K562 (cell line): ENCODE measurements around the gene POP5. TPM values are rescaled to one million over a fixed set of nuclear protein-coding genes. Genes with fewer than 3 reads are reported as not detected.

Source experiments
- ATAC-seq: fragments of 200-7000 bp; cut with Tn5 transposase; 3 replicates; pipeline ENCODE4 v1.9.1; 2020; ENCODE audit warnings: moderate library complexity
- BruUV-seq: library from RNA; stranded (reverse); fragments of 400-500 nt; replicated peaks from 2 replicates; lab custom pipeline; 2021; lab: Mats Ljungman, UMichigan
- CTCF ChIA-PET: fragments of 300-600 bp; formaldehyde crosslinking; extraction: SDS; loops from one replicate; lab custom pipeline; 2021; ENCODE audit warnings: low intra/inter-chr PET ratio; lab: Yijun Ruan, JAX
- POLR2A ChIA-PET: fragments of 300-600, 350-650 bp; sonication (Branson Sonifier 250); formaldehyde crosslinking; extraction: SDS; loops from one replicate; lab custom pipeline; 2021; ENCODE audit warnings: antibody characterized with exemption, inconsistent platforms; lab: Yijun Ruan, JAX
- DNase-seq, 4 experiments: peaks; one replicate each; pipeline versions ENCODE4 v3.0.0 to v3.0.0-alpha.2; 2011 to 2018; ENCODE audit warnings: low spot score in 3 of 4, mixed read lengths in 3 of 4; ENCODE audit errors: extremely low read depth in 1 of 4
- FAIRE-seq: peaks from 2 replicates; lab custom pipeline; 2011; peaks lifted over from hg19 to GRCh38; lab: Jason Lieb, UNC
- H2AFZ ChIP-seq: 2 replicates; pipeline ENCODE4 v1.6.0; 2011; ENCODE audit warnings: low read depth, low read length, control low read depth, inconsistent platforms
- H3K27ac ChIP-seq: fragments of 200-600 bp; 3 replicates; pipeline ENCODE4 v1.8.0; 2011; ENCODE audit warnings: low read depth, mild to moderate bottlenecking, control low read depth, inconsistent platforms, low read length, moderate library complexity, mixed read lengths; ENCODE audit errors: extremely low read depth
- H3K27me3 ChIP-seq, 2 experiments: fragments of 300-600 bp in 1 of 2; 2 replicates in 1 of 2; 3 replicates in 1 of 2; pipeline versions ENCODE4 v1.6.0 to v1.8.0; 2011; ENCODE audit warnings: inconsistent platforms in 2 of 2, low read length in 2 of 2, mild to moderate bottlenecking in 1 of 2, mixed read lengths in 1 of 2, moderate library complexity in 1 of 2; ENCODE audit not compliant: control insufficient read depth in 2 of 2, insufficient read depth in 2 of 2
- H3K36me3 ChIP-seq: fragments of 300-600 bp; 3 replicates; pipeline ENCODE4 v1.8.0; 2011; ENCODE audit warnings: mild to moderate bottlenecking, low read length, inconsistent platforms; ENCODE audit not compliant: control insufficient read depth, insufficient read depth
- H3K4me1 ChIP-seq, 2 experiments: fragments of 200-600 bp in 1 of 2; replicated peaks in 1 of 2; 2 replicates in 1 of 2; 3 replicates in 1 of 2; pipeline versions ENCODE4 v1.5.1 to v1.8.0; 2011; ENCODE audit warnings: inconsistent platforms in 2 of 2, low read length in 2 of 2, mild to moderate bottlenecking in 1 of 2, mixed read lengths in 1 of 2, moderate library complexity in 1 of 2; ENCODE audit not compliant: control insufficient read depth in 2 of 2, insufficient read depth in 2 of 2
- H3K4me2 ChIP-seq: 2 replicates; pipeline ENCODE4 v1.6.1; 2011; ENCODE audit warnings: low read length, control low read depth, inconsistent platforms, mixed read lengths; ENCODE audit not compliant: insufficient read depth
- H3K4me3 ChIP-seq: fragments of 200-600 bp; sonication (generic), shearing (Covaris generic); 2 replicates; pipeline ENCODE4 v1.5.1; 2016; ENCODE audit warnings: control low read depth, inconsistent platforms
- H3K79me2 ChIP-seq: fragments of 200-600 bp; 3 replicates; pipeline ENCODE4 v1.8.0; 2011; ENCODE audit warnings: low read length, inconsistent platforms; ENCODE audit not compliant: control insufficient read depth, insufficient read depth
- H3K9ac ChIP-seq, 2 experiments: 2 replicates each; pipeline versions ENCODE4 v1.6.0 to v1.6.1; 2011; ENCODE audit warnings: low read depth in 2 of 2, low read length in 2 of 2, control low read depth in 1 of 2, inconsistent platforms in 1 of 2, mild to moderate bottlenecking in 1 of 2, mixed read lengths in 1 of 2; ENCODE audit not compliant: insufficient read depth in 1 of 2
- H3K9me1 ChIP-seq: one replicate; pipeline ENCODE4 v1.6.0; 2011; ENCODE audit warnings: inconsistent platforms, mild to moderate bottlenecking, low read length, moderate library complexity; ENCODE audit not compliant: control insufficient read depth, insufficient read depth
- H3K9me3 ChIP-seq: replicated peaks from 2 replicates; pipeline ENCODE4 v1.5.1; 2011; ENCODE audit warnings: low read depth, low read length, inconsistent platforms; ENCODE audit not compliant: control insufficient read depth, insufficient read depth
- H4K20me1 ChIP-seq: replicated peaks from 2 replicates; pipeline ENCODE4 v1.6.1; 2011; ENCODE audit warnings: low read length, inconsistent platforms, mixed read lengths; ENCODE audit not compliant: control insufficient read depth, insufficient read depth
- ARID4B ChIP-seq: sonication (generic); formaldehyde crosslinking; IDR thresholded peaks from 2 replicates; pipeline ENCODE4 v1.8.0; 2022; ENCODE audit warnings: mild to moderate bottlenecking, missing genetic modification reagents
- CBX3 ChIP-seq, 2 experiments: IDR thresholded peaks; 1 replicate in 1 of 2; 2 replicates in 1 of 2; pipeline ENCODE4 v1.6.1; 2012; ENCODE audit warnings: inconsistent platforms in 2 of 2, low read length in 2 of 2, borderline replicate concordance in 1 of 2, control low read depth in 1 of 2
- CREB3 ChIP-seq: fragments of 450-650 bp; conservative IDR thresholded peaks from 2 replicates; pipeline ENCODE4 v1.6.1; 2016; ENCODE audit warnings: missing genetic modification characterization, low read depth, mild to moderate bottlenecking, missing compliant biosample characterization, moderate library complexity
- ELF4 ChIP-seq: fragments of 450-650 bp; formaldehyde crosslinking; IDR thresholded peaks from 2 replicates; pipeline ENCODE4 v1.4.0; 2022; ENCODE audit warnings: missing genetic modification characterization
- ETS2 ChIP-seq: IDR thresholded peaks from 2 replicates; pipeline ENCODE4 v1.6.1; 2016; ENCODE audit warnings: borderline replicate concordance, missing genetic modification characterization, mild to moderate bottlenecking, moderate library complexity, missing compliant biosample characterization; ENCODE audit not compliant: poor library complexity, severe bottlenecking
- FOXA3 ChIP-seq, 2 experiments: fragments of 450-650 bp in 1 of 2; sonication (generic) in 1 of 2; formaldehyde crosslinking; IDR thresholded peaks in 1 of 2; conservative IDR thresholded peaks in 1 of 2; 2 replicates each; pipeline versions ENCODE4 v1.4.0 to v1.8.0; 2020 to 2022; ENCODE audit warnings: mild to moderate bottlenecking in 2 of 2, missing genetic modification reagents in 1 of 2
- NFE2 ChIP-seq: IDR thresholded peaks from 2 replicates; pipeline ENCODE4 v1.6.1; 2014; ENCODE audit warnings: antibody characterized with exemption, low read depth
- NFIX ChIP-seq: fragments of 250-450 bp; sonication (Bioruptor Pico); IDR thresholded peaks from 2 replicates; pipeline ENCODE4 v1.4.0; 2020; ENCODE audit warnings: low read depth, mild to moderate bottlenecking, moderate library complexity
- NR1H2 ChIP-seq: sonication (generic); formaldehyde crosslinking; IDR thresholded peaks from 2 replicates; pipeline ENCODE4 v1.4.0; 2020; ENCODE audit warnings: mild to moderate bottlenecking, missing genetic modification reagents
- PURB ChIP-seq: sonication (generic); formaldehyde crosslinking; IDR thresholded peaks from 2 replicates; pipeline ENCODE4 v1.9.0; 2021; ENCODE audit warnings: low read depth, mild to moderate bottlenecking, missing genetic modification reagents
- TARDBP ChIP-seq: fragments of 450-650 bp; IDR thresholded peaks from 2 replicates; pipeline ENCODE4 v1.6.1; 2016
- WHSC1 ChIP-seq: IDR thresholded peaks from one replicate; pipeline ENCODE4 v1.6.1; 2012; ENCODE audit warnings: low read length, control low read depth, inconsistent platforms
- ZKSCAN1 ChIP-seq: fragments of 150-350 bp; IDR thresholded peaks from 2 replicates; pipeline ENCODE4 v1.6.1; 2016; ENCODE audit warnings: low read depth, low read length
- ZKSCAN8 ChIP-seq: fragments of 200-800 bp; sonication (Bioruptor generic); IDR thresholded peaks from 2 replicates; pipeline ENCODE4 v1.6.1; 2016; ENCODE audit warnings: missing genetic modification characterization, missing compliant biosample characterization
- WGBS: fragments of 100-300 bp; shearing (Covaris generic); methylation state at CpG from one replicate; pipeline ENCODE4 v1.1.6; 2016; ENCODE audit warnings: low coverage, mixed read lengths; ENCODE audit not compliant: insufficient coverage; ENCODE audit errors: missing lambda C conversion rate; 5-methylcytosine and 5-hydroxymethylcytosine counted together
- in situ Hi-C: fragments of 300-500 bp; cut with MboI; formaldehyde crosslinking; loops from 4 replicates; pipeline ENCODE4 v1.15.0; 2018; ENCODE audit warnings: inconsistent platforms, mixed read lengths
- intact Hi-C: fragments of 100-400 bp; cut with micrococcal nuclease; formaldehyde crosslinking; loops from 2 replicates; pipeline ENCODE4 v1.14.2; 2022
- polyA plus RNA-seq, 8 experiments: library from polyadenylated mRNA; depleted of rRNA in 4 of 8; stranded (reverse) in 5 of 8; unstranded in 3 of 8; fragments of >200 nt; fragmentation: Nextera tagmentation in 2 of 8; fragmentation: Illumina TruSeq in 1 of 8; extraction: Ambion mirVana in 2 of 8; extraction: Trizol in 1 of 8; gene quantifications; 2 replicates each; pipeline versions ENCODE4 v1.2.1 to v1.2.3, GENCODE V29; 2011 to 2014; ENCODE audit warnings: inconsistent platforms in 1 of 8, missing spikeins in 1 of 8
- total RNA-seq, 7 experiments: library from RNA; depleted of rRNA in 6 of 7; stranded (reverse); fragments of >200 nt in 6 of 7; fragmentation: Illumina TruSeq in 2 of 7; extraction: Trizol in 2 of 7; gene quantifications; 2 replicates each; pipeline versions ENCODE4 v1.2.1 to v1.2.3, GENCODE V29; 2011 to 2021; ENCODE audit warnings: low replicate concordance in 1 of 7

The POP5 gene
- total and polyA plus RNA-seq, 9 of the 15 experiments (the other 6 are each of a cell fraction or from before 2014, with no cell fraction given): 57.5 to 253 (median 73.8) TPM

- DNase-seq: no peak
- intact Hi-C loops: no loop called here
- no peak for ATAC-seq
- Histone ChIP-seq H3K36me3 (no peaks in the 10 kb centered on the region), H3K4me3 (no peak overlapping the region), H3K27me3 (peaks cover 7 to 8% of the 10 kb centered on the region in 2 experiments; a peak in 3 of 5 replicates)
- TF ChIP-seq NFE2 (no peak), PURB (no peak), NFIX (CRISPR knock-in tag) (no peak), FOXA3 (CRISPR knock-in tag; conservative IDR thresholded peaks at IDR 0.05 in 1 of 2, IDR thresholded peaks at IDR 0.05 in 1 of 2) (no peak), ETS2 (no peak), CBX3 (IDR thresholded peaks at IDR 0.05; ENCODE audit: borderline replicate concordance in 1 of 2, low read length in 2 of 2) (no peak), NR1H2 (no peak), TARDBP (no peak), ZKSCAN8 (no peak), ARID4B (CRISPR knock-in tag) (no peak), WHSC1 (no peak), ELF4 (CRISPR knock-in tag) (no peak), CREB3 (no peak), ZKSCAN1 (no peak)
- TF ChIP-seq, all 486 proteins: peak for 0
- no TSS peak for BruUV-seq
- Histone ChIP-seq H3K9me1 (no peaks in the 10 kb centered on the region), H3K9me3 (no peaks in the 10 kb centered on the region), H3K4me1 (peaks cover 3 to 16% of the 10 kb centered on the region in 2 experiments; a peak in 3 of 5 replicates), H3K79me2 (no peaks in the 10 kb centered on the region), H4K20me1 (no peaks in the 10 kb centered on the region), H3K27ac (no peak overlapping the region), H3K9ac (no peak overlapping the region), H2AFZ (no peak overlapping the region), H3K4me2 (no peak overlapping the region)
- 11% methylated on average over 7 of the region's 7 CpGs for WGBS
- CTCF ChIA-PET: no interaction called here
- in situ Hi-C loops: no loop called here
- POLR2A ChIA-PET: no interaction called here
- FAIRE-seq: no peak
These were observed 5.0 kb upstream of the POP5 start for GRCh38 chr12:120586206-120586605.
